Endothelial cell (in vitro differentiated cells): ENCODE measurements around the gene HHATL. TPM values are rescaled to one million over a fixed set of nuclear protein-coding genes. Genes with fewer than 3 reads are reported as not detected.
"Not testable (repeated sequence)": the region's sequence is repeated elsewhere in the genome, so short reads cannot be mapped to it uniquely, and the experiment has no call there.

ENCODE experiments used
- DNase-seq: peaks from one replicate; pipeline ENCODE4 v3.0.0; 2021; ENCODE audit warnings: low spot score
- H3K27ac Mint-ChIP-seq: one replicate; pipeline ENCODE4 v1.8.0; 2021; ENCODE audit warnings: mixed read lengths, inconsistent platforms; ENCODE audit not compliant: unreplicated experiment
- H3K27me3 Mint-ChIP-seq: one replicate; pipeline ENCODE4 v1.8.0; 2021; ENCODE audit warnings: mild to moderate bottlenecking, moderate library complexity, mixed read lengths, inconsistent platforms; ENCODE audit not compliant: unreplicated experiment
- H3K36me3 Mint-ChIP-seq: one replicate; pipeline ENCODE4 v1.8.0; 2021; ENCODE audit warnings: mild to moderate bottlenecking, low read depth, mixed read lengths, inconsistent platforms; ENCODE audit not compliant: unreplicated experiment
- H3K4me1 Mint-ChIP-seq: one replicate; pipeline ENCODE4 v1.8.0; 2021; ENCODE audit warnings: mild to moderate bottlenecking, mixed read lengths, inconsistent platforms; ENCODE audit not compliant: unreplicated experiment
- H3K4me3 Mint-ChIP-seq: one replicate; pipeline ENCODE4 v1.8.0; 2021; ENCODE audit warnings: mild to moderate bottlenecking, mixed read lengths, inconsistent platforms; ENCODE audit not compliant: unreplicated experiment
- H3K9me3 Mint-ChIP-seq: one replicate; pipeline ENCODE4 v1.8.0; 2021; ENCODE audit warnings: mixed read lengths, inconsistent platforms; ENCODE audit not compliant: unreplicated experiment
- total RNA-seq: library from RNA; stranded (reverse); fragmentation: NEBNext Ultra II Directional; extraction: Animal tissue kit (Norgen Biotek cat#: 25700); gene quantifications from one replicate; pipeline ENCODE4 v1.2.1, GENCODE V29; 2021; ENCODE audit not compliant: unreplicated experiment
- TF ChIP-seq, protein P1 (sequence below): fragments of 200-600 bp; sonication (generic); IDR thresholded peaks from one replicate; pipeline ENCODE4 v1.5.0; 2021; ENCODE audit warnings: antibody characterized with exemption; ENCODE audit not compliant: unreplicated experiment

The HHATL gene
- total RNA-seq, 1 donor from 2014 or later: not detected

DNA sequence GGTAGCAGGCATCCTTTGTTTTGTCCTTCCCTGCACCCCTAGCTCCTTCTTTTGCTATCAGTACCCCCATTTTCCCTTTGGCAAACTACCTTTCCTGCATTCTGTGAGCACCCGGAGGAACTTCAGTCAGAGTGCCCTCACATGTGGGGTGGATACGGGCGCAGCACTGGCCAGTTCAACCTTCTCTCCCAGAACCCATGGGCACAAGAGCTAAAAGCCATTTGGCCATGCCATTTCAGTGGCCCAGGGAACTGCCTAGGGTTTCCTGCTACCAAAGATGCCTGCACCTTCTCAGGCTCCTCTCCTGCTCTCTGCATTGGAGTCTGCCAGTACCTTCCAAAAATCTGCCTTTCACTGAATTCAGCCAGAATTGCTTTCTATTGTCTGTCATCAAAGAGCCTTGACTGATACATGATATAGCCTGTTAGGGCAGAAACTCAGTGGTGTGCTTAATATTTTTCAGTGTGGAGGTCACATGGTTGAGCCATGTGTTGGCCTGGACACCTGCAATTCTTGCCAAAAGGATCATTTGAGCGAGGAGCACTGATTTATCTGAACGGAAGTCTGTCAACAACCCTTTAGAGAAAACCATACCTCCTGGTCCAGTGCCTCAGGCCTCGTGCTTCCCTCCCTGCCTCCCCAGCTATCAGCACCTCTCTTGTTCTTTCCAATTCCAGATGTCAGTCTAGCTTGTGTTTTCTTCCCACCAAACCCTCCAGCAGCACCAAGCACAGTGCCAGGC is 27.0 kb upstream of the HHATL start:
- H3K36me3 Mint-ChIP-seq: no peaks in the 10 kb centered on the region
- DNase-seq: no peak
- no peak overlapping the region for H3K4me3 Mint-ChIP-seq
- TF ChIP-seq, protein P1, sequence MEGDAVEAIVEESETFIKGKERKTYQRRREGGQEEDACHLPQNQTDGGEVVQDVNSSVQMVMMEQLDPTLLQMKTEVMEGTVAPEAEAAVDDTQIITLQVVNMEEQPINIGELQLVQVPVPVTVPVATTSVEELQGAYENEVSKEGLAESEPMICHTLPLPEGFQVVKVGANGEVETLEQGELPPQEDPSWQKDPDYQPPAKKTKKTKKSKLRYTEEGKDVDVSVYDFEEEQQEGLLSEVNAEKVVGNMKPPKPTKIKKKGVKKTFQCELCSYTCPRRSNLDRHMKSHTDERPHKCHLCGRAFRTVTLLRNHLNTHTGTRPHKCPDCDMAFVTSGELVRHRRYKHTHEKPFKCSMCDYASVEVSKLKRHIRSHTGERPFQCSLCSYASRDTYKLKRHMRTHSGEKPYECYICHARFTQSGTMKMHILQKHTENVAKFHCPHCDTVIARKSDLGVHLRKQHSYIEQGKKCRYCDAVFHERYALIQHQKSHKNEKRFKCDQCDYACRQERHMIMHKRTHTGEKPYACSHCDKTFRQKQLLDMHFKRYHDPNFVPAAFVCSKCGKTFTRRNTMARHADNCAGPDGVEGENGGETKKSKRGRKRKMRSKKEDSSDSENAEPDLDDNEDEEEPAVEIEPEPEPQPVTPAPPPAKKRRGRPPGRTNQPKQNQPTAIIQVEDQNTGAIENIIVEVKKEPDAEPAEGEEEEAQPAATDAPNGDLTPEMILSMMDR: no peak
- H3K4me1 Mint-ChIP-seq: no peaks in the 10 kb centered on the region
- H3K9me3 Mint-ChIP-seq: no peaks in the 10 kb centered on the region
- peaks cover 4% of the 10 kb centered on the region for H3K27me3 Mint-ChIP-seq
- no peak overlapping the region for H3K27ac Mint-ChIP-seq

DNA sequence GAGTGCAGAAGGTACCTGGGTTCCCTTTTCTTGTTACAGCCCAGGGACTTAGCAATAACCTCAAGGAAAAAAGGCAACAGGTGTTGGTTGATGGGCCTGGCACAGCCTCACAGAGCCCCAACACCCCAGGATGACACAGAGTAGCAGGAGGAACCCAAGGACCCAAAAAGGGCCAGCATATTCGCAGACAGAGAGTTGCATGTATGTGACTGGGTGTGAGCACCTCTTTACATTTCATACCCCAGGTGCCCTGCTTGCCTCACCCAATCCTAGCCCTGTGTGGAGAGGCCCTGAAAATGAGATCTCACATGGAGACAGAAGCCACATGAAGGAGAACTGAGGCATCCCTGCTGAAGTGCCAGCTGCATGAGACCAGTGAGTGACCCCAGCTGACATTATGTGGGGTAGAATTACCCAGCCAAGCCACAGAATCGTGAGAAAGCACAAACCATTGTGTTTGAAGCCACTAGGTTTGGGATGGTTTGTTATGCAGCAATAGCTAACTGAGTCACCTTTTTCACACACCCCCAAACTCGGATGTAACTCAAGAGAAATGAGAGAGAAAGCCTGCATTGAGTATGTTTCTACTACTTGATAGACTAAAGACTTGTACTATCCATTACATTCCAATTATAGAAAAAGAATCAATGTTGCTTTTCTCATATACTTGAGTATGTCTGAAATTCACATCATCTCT is 26.2 kb upstream of the HHATL start:
- no peak for DNase-seq
- Mint-ChIP-seq H3K4me1 (no peaks in the 10 kb centered on the region), H3K36me3 (no peaks in the 10 kb centered on the region), H3K9me3 (no peaks in the 10 kb centered on the region), H3K4me3 (no peak overlapping the region), H3K27me3 (peaks cover 2% of the 10 kb centered on the region), H3K27ac (no peak overlapping the region)
- TF ChIP-seq, protein P1: no peak

DNA sequence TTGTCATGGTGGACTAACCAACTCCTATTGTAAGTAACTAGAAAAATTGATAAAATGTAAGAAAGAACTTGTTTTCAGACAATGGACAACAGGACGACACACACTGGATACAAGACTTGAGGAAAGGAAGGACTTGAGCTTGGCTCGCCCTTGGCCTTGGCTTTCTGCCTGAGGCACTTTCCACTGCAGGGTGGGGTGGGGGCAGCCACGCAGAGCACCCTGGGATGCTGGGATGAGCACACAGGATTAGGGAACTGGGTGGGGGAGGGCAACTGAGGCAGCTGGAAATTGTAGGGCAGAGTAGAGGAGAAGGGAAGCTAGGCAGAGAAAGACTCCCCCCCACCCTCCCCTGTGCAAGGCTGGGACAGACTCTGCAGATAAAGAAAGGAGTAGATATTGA is 25.5 kb upstream of the HHATL start:
- no peak overlapping the region for H3K27ac Mint-ChIP-seq
- no peaks in the 10 kb centered on the region for H3K4me1 Mint-ChIP-seq
- TF ChIP-seq, protein P1: no peak
- no peaks in the 10 kb centered on the region for H3K9me3 Mint-ChIP-seq
- H3K27me3 Mint-ChIP-seq: peaks cover 2% of the 10 kb centered on the region
- H3K36me3 Mint-ChIP-seq: no peaks in the 10 kb centered on the region
- no peak overlapping the region for H3K4me3 Mint-ChIP-seq
- DNase-seq: no peak

DNA sequence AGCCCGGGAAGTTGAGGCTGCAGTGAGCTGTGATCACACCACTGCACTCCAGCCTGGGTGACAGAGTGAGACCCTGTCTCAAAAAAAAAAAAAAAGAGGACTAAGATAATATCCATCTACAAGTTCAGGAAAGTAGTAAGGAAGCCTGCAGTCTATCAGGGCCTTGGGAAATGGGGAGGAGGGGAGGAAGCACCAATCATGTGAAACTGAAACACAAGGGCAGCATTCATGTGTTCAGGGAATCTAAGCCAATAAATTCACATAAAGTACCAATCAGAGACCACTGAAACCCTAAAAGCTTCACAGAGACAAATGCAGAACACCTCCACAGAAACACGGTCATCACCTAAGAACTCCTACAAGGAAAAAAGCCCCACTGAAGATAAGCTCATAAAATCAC is 22.9 kb upstream of the HHATL start:
- no peaks in the 10 kb centered on the region for H3K36me3 Mint-ChIP-seq
- H3K9me3 Mint-ChIP-seq: no peaks in the 10 kb centered on the region
- TF ChIP-seq, protein P1: no peak
- no peak overlapping the region for H3K27ac Mint-ChIP-seq
- no peak overlapping the region for H3K4me3 Mint-ChIP-seq
- DNase-seq: no peak
- H3K27me3 Mint-ChIP-seq: peaks cover 2% of the 10 kb centered on the region
- no peaks in the 10 kb centered on the region for H3K4me1 Mint-ChIP-seq

DNA sequence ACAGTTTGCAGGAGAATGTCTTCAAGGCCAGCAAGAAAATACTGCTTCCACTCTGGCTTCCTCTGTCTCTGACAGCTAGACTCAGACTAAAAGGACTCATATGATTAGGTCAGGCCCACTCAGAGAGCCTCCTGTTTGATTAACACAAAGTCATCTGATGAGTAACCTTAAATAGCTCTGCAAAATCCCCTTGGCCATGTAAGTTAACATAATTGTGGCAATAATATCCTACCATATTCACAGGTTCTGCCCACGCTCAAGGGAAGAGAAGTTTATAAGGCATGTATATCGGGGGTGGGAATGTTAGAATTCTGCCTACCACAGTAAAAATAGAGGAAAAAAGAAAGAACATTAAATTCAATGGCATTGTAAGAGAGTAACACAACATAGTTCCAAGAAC is 20.6 kb upstream of the HHATL start:
- Mint-ChIP-seq H3K4me1 (no peaks in the 10 kb centered on the region), H3K9me3 (no peaks in the 10 kb centered on the region), H3K27ac (no peak overlapping the region), H3K36me3 (no peaks in the 10 kb centered on the region), H3K27me3 (no peaks in the 10 kb centered on the region), H3K4me3 (no peak overlapping the region)
- TF ChIP-seq, protein P1: no peak
- DNase-seq: peak; percentile 1

DNA sequence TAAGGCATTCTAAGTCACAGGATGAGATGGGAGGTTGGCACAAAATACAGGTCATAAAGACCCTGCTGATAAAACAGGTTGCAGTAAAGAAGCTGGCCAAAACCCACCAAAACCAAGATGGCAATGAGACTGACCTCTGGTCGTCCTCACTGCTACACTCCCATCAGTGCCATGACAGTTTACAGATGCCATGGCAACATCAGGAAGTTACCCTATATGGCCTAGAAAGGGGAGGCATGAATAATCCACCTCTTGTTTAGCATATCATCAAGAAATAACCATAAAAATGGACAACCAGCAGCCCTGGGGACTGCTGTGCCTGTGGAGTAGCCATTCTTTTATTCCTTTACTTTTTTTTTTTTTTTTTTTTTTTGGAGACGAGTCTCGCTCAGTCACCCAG is 19.8 kb upstream of the HHATL start:
- H3K36me3 Mint-ChIP-seq, H3K9me3 Mint-ChIP-seq, H3K4me1 Mint-ChIP-seq, H3K27ac Mint-ChIP-seq, H3K27me3 Mint-ChIP-seq, H3K4me3 Mint-ChIP-seq, DNase-seq: not testable (repeated sequence)
